ENCODE data around the gene RAVER1. TPM values are rescaled to one million over a fixed set of nuclear protein-coding genes. Genes with fewer than 3 reads are reported as not detected.
"Not testable (repeated sequence)": the region's sequence is repeated elsewhere in the genome, so short reads cannot be mapped to it uniquely, and the experiment has no call there.

The RAVER1 gene
- total RNA-seq, 1 experiment from 2014 or later = 86.9 TPM

GRCh38 chr19:10332965-10333757, at the start of gene RAVER1 (continued):
- TF ChIP-seq E2F1 (CRISPR knock-in tag; IDR thresholded peaks at IDR 0.05) (no peak), CDX4 (CRISPR knock-in tag; IDR thresholded peaks at IDR 0.05; ENCODE audit: borderline replicate concordance) (no peak), AR (CRISPR knock-in tag; IDR thresholded peaks at IDR 0.05) (no peak), EMX1 (CRISPR knock-in tag; IDR thresholded peaks at IDR 0.05) (no peak), ZSCAN18 (CRISPR knock-in tag; IDR thresholded peaks at IDR 0.05) (no peak), GABPB1 (CRISPR knock-in tag; IDR thresholded peaks at IDR 0.05) (peak; percentile 36; the same call in 1 of the 2 replicates), ATF6 (CRISPR knock-in tag; IDR thresholded peaks at IDR 0.05) (no peak), ZMAT4 (CRISPR knock-in tag; IDR thresholded peaks at IDR 0.05) (no peak), E2F4 (CRISPR knock-in tag; IDR thresholded peaks at IDR 0.05; ENCODE audit: borderline replicate concordance, low read depth) (no peak), GRHL2 (CRISPR knock-in tag; IDR thresholded peaks at IDR 0.05; ENCODE audit: insufficient replicate concordance, severe bottlenecking) (no peak), NFE2L1 (CRISPR knock-in tag; IDR thresholded peaks at IDR 0.05) (peak; percentile 38; the same call in 1 of the 2 replicates), MXD4 (CRISPR knock-in tag; IDR thresholded peaks at IDR 0.05; ENCODE audit: borderline replicate concordance) (no peak)

GRCh38 chr19:10383223-10383499, 49.8 kb upstream of the RAVER1 start:
- not testable (repeated sequence) for H3K9me3 Mint-ChIP-seq; ATAC-seq; H3K4me1 Mint-ChIP-seq; H3K36me3 Mint-ChIP-seq; H3K27ac Mint-ChIP-seq; DNase-seq (ENCODE audit: low spot score); H3K4me3 Mint-ChIP-seq; H3K27me3 Mint-ChIP-seq (ENCODE audit: low read depth)
- POLR2A ChIA-PET = interaction anchor here (0.6 kb wide), 1 partner anchor 49 kb away, joined by 3 read pairs; no protein-coding TSS in a partner anchor
- CTCF ChIA-PET = interaction anchor here (1.1 to 7.0 kb wide), 2 partner anchors 114 to 124 kb away, joined by 3 to 149 read pairs; no protein-coding TSS in a partner anchor

All from WTC11 (cell line).